HEK293T (cell line): Measurements from ENCODE around the gene C2orf81.
A peak's percentile ranks its signal among the peaks of the same experiment; 100 is the strongest.
"Not testable (repeated sequence)": the region's sequence is repeated elsewhere in the genome, so short reads cannot be mapped to it uniquely, and the experiment has no call there.

Source experiments
- CTCF ChIA-PET: fragments of 350-600 bp; formaldehyde crosslinking; extraction: SDS; loops from one replicate; lab custom pipeline; 2021; ENCODE audit warnings: antibody characterized with exemption, inconsistent platforms; lab: Yijun Ruan, JAX
- POLR2A ChIA-PET: fragments of 350-600 bp; formaldehyde crosslinking; extraction: SDS; loops from one replicate; lab custom pipeline; 2020; ENCODE audit warnings: antibody characterized with exemption, inconsistent platforms; lab: Yijun Ruan, JAX
- DNase-seq: peaks from one replicate; pipeline ENCODE4 v3.0.0; 2012; ENCODE audit warnings: mixed read lengths; ENCODE audit errors: extremely low spot score
- ARNT ChIP-seq: fragments of 450-650 bp; IDR thresholded peaks from 2 replicates; pipeline ENCODE4 v1.6.1; 2017; ENCODE audit warnings: mild to moderate bottlenecking
- BHLHE40 ChIP-seq: fragments of 450-650 bp; IDR thresholded peaks from 2 replicates; pipeline ENCODE4 v1.6.1; 2016; ENCODE audit warnings: mild to moderate bottlenecking, moderate library complexity, borderline replicate concordance
- CTBP1 ChIP-seq: fragments of 450-650 bp; IDR thresholded peaks from 2 replicates; pipeline ENCODE4 v1.6.1; 2016; ENCODE audit warnings: borderline replicate concordance
- ELF4 ChIP-seq: fragments of 450-650 bp; IDR thresholded peaks from 2 replicates; pipeline ENCODE4 v1.6.1; 2017; ENCODE audit warnings: antibody characterized with exemption
- FOXA1 ChIP-seq: fragments of 450-650 bp; IDR thresholded peaks from 2 replicates; pipeline ENCODE4 v1.6.1; 2016; ENCODE audit warnings: mild to moderate bottlenecking
- FOXK2 ChIP-seq: fragments of 450-650 bp; IDR thresholded peaks from 2 replicates; pipeline ENCODE4 v1.6.1; 2016; ENCODE audit warnings: mild to moderate bottlenecking
- FOXM1 ChIP-seq: fragments of 450-650 bp; IDR thresholded peaks from 2 replicates; pipeline ENCODE4 v1.6.1; 2017; ENCODE audit warnings: mild to moderate bottlenecking, borderline replicate concordance
- HDGF ChIP-seq: fragments of 450-650 bp; IDR thresholded peaks from 2 replicates; pipeline ENCODE4 v1.6.1; 2017; ENCODE audit warnings: antibody characterized with exemption, borderline replicate concordance
- L3MBTL2 ChIP-seq: fragments of 450-650 bp; conservative IDR thresholded peaks from 2 replicates; pipeline ENCODE4 v1.6.1; 2016; ENCODE audit warnings: mild to moderate bottlenecking
- LEF1 ChIP-seq: fragments of 450-650 bp; IDR thresholded peaks from 2 replicates; pipeline ENCODE4 v1.6.1; 2017; ENCODE audit warnings: mild to moderate bottlenecking, borderline replicate concordance
- NFRKB ChIP-seq: fragments of 450-650 bp; IDR thresholded peaks from 2 replicates; pipeline ENCODE4 v1.6.1; 2016; ENCODE audit warnings: mild to moderate bottlenecking, moderate library complexity
- SUZ12 ChIP-seq: fragments of 450-650 bp; IDR thresholded peaks from 2 replicates; pipeline ENCODE4 v1.6.1; 2016; ENCODE audit warnings: mild to moderate bottlenecking
- TARDBP ChIP-seq: fragments of 450-650 bp; IDR thresholded peaks from 2 replicates; pipeline ENCODE4 v1.6.1; 2016
- ZNF384 ChIP-seq: fragments of 450-650 bp; IDR thresholded peaks from 2 replicates; pipeline ENCODE4 v1.6.1; 2016
- TF ChIP-seq, protein P1 (sequence below): fragments of 450-650 bp; IDR thresholded peaks from 2 replicates; pipeline ENCODE4 v1.6.1; 2016

Gene C2orf81

DNA sequence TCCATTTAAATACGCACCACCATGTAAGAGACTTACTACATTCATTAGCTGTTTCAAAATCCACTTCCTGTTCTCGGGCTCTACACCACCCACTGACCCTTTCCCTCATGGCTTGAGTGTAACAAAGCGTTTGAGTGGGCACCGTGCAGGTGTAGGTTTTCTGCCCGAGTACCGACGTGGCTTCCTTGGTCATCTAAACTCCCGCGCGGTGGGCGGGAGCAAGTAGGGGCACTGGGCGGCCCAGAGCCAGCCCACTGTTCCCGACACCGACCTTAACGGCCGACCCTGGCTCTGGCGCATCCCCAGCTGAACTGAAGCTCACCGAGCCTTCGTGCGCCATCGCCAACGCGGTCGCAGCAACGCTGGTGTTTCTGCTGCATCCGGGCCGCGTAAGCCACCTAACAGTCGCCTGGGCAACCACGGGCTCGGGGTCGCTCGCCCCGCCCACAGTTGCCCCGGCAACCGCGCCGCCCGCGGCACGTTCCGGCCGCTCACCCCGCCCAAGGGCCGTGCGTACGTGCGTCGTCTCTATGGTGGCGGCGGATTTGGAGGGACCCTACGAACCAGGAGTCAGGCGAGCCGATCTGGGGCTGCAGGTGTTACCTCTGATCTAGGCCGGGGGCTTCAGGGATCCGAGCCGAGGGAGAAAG lies at the start of gene C2orf81, which contains the start of gene WDR54:
Gene C2orf81, minus strand, starts transcription at position 399 of the 650 bp plus-strand sequence. Its CDS starts 59 bp downstream, at position 340.
Gene WDR54, plus strand, starts transcription at position 510 of the 650 bp plus-strand sequence. CDS start 424 bp downstream, outside the sequence.
- ChIA-PET CTCF (no interaction called here), POLR2A (interaction anchor here (0.6 to 2.7 kb wide), 10 partner anchors 8 to 80 kb away, joined by 3 to 20 read pairs (median 5); partner anchors contain the start of genes INO80B, MRPL53 and WBP1)
- peak; percentile 97 for DNase-seq
- peak; percentile 94 for TF ChIP-seq L3MBTL2
- no peak for TF ChIP-seq SUZ12

DNA sequence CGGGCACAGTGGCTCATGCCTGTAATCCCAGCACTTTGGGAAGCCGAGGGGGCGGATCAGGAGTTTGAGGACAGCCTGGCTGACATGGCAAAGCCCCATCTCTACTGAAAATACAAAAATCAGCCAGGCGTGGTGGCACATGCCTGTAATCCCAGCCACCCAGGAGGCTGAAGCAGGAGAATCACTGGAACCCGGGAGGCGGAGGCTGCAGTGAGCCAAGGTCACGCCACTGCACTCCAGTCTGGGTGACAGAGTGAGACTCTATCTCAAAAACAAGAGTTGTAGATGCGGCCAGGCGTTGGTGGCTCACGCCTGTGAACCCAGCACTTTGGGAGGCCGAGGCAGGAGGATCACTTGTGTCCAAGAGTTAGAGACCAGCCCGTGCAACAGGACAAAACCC lies 49.3 kb upstream of the C2orf81 start:
- CTCF ChIA-PET, DNase-seq: not testable (repeated sequence)
- POLR2A ChIA-PET: interaction anchor here (1.0 to 5.4 kb wide), 2 partner anchors 12 to 36 kb away, joined by 3 to 62 read pairs; partner anchors contain the start of genes PCGF1 and WBP1

DNA sequence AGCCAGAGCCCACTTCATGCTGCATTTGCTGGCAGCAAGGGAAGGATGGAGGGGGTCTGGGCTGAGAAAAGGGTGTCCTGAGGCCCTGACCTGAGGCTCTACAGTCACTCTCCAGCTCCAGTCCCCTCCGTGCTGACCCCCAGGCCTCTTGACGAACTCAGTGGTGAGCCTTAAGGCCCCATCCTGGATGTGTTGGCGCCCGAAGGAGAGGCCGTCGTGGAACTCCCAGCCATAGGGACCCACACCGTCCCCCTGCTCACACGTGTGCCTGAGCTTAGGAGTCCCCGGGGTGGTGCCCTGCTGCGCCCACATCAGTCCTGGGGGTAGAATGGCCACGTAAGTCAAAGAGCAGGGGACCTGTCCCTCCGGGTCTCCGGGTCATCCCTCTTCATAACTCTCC lies 43.0 kb upstream of the C2orf81 start:
- TF ChIP-seq NFRKB (no peak), L3MBTL2 (peak; percentile 52)
- CTCF ChIA-PET: no interaction called here
- DNase-seq: no peak
- POLR2A ChIA-PET: interaction anchor here (0.7 to 1.6 kb wide), 7 partner anchors 8 to 44 kb away, joined by 3 to 8 read pairs (median 3); partner anchors contain the start of genes INO80B, MRPL53 and PCGF1

DNA sequence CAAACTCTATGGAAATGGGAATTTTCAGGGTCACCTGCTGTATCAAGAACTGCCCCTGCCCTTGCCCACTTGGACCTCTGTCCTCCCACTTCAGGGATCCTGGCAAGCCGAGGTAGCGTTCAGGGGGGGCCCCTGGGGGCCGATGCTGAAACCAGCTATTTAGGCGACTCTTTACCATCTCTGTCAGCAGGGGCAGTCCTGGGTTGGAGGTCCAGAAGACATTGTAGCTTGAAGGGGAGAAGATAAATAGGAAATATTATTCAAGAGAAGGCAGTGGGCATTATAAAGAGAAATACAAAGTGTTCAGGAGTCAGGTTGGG lies 41.3 kb upstream of the C2orf81 start:
- TF ChIP-seq ZNF384 (no peak), CTBP1 (no peak), FOXM1 (no peak), TARDBP (no peak)
- TF ChIP-seq, protein P1, sequence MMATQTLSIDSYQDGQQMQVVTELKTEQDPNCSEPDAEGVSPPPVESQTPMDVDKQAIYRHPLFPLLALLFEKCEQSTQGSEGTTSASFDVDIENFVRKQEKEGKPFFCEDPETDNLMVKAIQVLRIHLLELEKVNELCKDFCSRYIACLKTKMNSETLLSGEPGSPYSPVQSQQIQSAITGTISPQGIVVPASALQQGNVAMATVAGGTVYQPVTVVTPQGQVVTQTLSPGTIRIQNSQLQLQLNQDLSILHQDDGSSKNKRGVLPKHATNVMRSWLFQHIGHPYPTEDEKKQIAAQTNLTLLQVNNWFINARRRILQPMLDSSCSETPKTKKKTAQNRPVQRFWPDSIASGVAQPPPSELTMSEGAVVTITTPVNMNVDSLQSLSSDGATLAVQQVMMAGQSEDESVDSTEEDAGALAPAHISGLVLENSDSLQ: no peak
- CTCF ChIA-PET: no interaction called here
- no peak for DNase-seq
- POLR2A ChIA-PET: no interaction called here

DNA sequence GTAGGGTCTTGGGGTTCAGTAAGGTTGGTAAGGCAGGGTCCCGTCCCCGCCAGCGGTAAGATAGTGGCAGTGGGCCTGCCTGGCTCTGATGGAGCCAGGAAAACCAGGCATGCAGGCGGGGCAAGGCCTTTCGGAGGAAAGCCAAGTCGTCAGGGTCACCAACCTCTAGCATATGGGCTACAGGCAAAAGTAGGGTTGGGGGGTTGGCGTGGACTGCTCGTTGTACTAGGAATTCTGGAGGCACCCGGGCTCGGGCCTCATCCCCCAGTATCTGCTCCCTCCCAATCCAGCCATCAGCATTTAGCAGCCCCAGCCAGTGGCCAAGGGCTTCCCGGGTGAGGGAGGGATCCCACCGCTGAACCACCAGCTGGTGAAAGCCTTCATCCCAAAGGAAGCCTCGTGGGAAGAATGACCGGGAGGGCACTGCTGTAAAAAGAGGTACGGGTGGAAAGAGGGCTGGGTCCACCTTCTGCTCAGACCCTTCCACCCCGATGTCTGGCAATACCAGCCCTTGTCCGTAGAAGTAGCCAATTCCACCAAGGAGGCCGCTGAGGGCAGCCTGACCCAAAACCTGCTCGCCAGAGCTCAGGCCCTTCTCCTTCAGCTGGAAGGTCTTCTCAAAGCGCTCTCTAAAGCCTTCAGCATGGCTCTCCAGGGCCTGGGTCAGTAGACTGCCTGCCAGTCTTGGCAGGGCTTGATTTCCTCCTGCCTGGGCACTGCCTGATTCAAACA lies 40.8 kb upstream of the C2orf81 start:
- no peak for TF ChIP-seq NFRKB
- TF ChIP-seq ARNT: no peak
- TF ChIP-seq, protein P1: no peak
- TF ChIP-seq LEF1: no peak
- no peak for TF ChIP-seq FOXA1
- no peak for TF ChIP-seq TARDBP
- TF ChIP-seq ELF4: no peak
- no peak for TF ChIP-seq FOXK2
- no peak for TF ChIP-seq FOXM1
- no peak for TF ChIP-seq SUZ12
- no peak for TF ChIP-seq BHLHE40
- TF ChIP-seq L3MBTL2: no peak
- POLR2A ChIA-PET: interaction anchor here (0.7 to 0.9 kb wide), 3 partner anchors 10 to 21 kb away, joined by 3 to 4 read pairs (median 3); partner anchors contain the start of genes CCDC142, MRPL53 and TTC31
- DNase-seq: no peak
- CTCF ChIA-PET: no interaction called here

DNA sequence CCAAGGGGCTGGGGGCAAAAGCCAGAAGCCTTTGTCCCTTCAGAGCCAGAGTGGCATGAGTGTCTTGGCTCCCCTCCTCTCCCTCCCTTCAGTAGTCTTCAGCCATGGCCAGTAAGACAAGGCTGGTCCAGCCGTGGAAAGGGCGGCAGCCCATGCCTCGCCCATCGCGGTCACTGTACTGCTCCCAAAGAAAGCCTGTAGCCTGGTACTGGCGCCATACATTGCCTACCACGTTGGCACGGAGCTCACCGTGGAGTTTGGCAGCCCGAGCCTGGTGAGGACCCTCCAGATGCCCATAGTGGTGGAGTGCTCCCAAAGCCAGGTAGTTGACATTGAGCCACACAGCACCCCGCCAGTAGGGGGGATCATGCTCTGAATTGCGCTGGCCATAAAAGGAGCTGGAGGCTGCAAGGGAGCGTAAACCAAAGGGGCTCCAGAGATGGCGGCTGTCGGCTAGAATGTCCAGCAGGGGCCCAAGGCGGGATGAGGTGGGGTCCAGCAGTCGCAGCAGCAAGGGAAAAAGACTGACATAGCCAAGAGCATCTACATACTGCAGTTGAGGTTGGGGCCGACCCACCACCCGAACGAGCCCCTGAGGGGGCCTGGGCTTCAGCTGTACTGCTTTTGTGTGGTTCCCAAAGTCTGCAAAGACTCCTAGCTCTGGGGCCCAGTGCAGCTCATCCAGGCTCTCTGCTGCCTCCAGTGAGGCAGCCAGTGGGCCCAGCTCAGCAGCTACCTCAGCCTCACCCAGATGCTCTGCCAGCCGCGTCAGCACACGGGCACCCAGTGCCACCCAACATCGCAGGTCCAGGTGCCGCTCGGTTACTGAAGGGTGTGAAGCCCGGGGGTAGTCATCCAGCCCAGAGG lies 40.0 kb upstream of the C2orf81 start:
- no peak for DNase-seq
- ChIA-PET POLR2A (interaction anchor here (0.6 to 0.9 kb wide), 4 partner anchors 11 to 454 kb away, joined by 3 to 4 read pairs (median 3); partner anchors contain the start of genes CCDC142, MRPL53 and TTC31), CTCF (no interaction called here)
- no peak for TF ChIP-seq SUZ12
- TF ChIP-seq NFRKB: no peak
- no peak for TF ChIP-seq L3MBTL2
- no peak for TF ChIP-seq ELF4
- no peak for TF ChIP-seq ARNT
- no peak for TF ChIP-seq FOXA1
- TF ChIP-seq TARDBP: no peak
- TF ChIP-seq FOXK2: no peak
- no peak for TF ChIP-seq HDGF
- no peak for TF ChIP-seq BHLHE40
- TF ChIP-seq CTBP1: no peak

DNA sequence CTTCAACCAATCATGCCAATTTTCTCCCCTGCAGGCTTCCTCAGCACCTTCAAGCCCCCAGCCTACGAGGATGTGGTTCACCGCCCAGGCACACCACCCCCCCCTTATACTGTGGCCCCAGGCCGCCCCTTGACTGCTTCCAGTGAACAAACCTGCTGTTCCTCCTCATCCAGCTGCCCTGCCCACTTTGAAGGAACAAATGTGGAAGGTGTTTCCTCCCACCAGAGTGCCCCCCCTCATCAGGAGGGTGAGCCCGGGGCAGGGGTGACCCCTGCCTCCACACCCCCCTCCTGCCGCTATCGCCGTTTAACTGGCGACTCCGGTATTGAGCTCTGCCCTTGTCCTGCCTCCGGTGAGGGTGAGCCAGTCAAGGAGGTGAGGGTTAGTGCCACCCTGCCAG lies 38.8 kb upstream of the C2orf81 start:
- POLR2A ChIA-PET: interaction anchor here (4.6 kb wide), 1 partner anchor 13 kb away, joined by 62 read pairs; the partner anchor contains the start of gene MRPL53
- CTCF ChIA-PET, DNase-seq: not testable (repeated sequence)

DNA sequence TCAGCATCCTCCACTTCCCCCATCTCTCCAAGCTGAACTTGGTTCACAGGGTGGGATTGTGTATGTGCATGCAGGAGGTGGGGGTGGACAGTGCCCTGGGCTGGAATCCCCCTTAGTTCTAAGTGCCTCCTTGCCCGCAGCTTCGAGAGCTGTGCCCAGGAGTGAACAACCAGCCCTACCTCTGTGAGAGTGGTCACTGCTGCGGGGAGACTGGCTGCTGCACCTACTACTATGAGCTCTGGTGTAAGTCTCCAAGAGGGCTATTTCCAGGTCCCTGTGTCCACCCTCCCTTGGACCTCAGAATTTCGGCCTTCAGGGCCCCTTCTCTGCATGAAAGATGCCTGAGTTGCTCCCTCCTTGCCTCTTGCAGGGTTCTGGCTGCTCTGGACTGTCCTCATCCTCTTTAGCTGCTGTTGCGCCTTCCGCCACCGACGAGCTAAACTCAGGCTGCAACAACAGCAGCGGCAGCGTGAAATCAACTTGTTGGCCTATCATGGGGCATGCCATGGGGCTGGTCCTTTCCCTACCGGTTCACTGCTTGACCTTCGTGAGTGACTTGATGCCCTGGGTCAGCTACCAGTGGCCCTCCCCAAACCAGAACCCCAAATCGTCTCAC lies 38.2 kb upstream of the C2orf81 start:
- CTCF ChIA-PET, DNase-seq: not testable (repeated sequence)
- POLR2A ChIA-PET: interaction anchor here (1.3 to 8.2 kb wide), 8 partner anchors 8 to 132 kb away, joined by 3 to 81 read pairs (median 17); partner anchors contain the start of genes AUP1, CCDC142, HTRA2 and MRPL53
